GM12865 (cell line): ENCODE measurements around the gene TRIML1.
"Not testable (repeated sequence)": the region's sequence is repeated elsewhere in the genome, so short reads cannot be mapped to it uniquely, and the experiment has no call there.

Experiments
- DNase-seq: peaks from one replicate; pipeline ENCODE4 v3.0.0; 2010; ENCODE audit warnings: low read depth
- H3K4me3 ChIP-seq: 2 replicates; pipeline ENCODE4 v1.5.1; 2011; ENCODE audit warnings: mild to moderate bottlenecking, low read depth, low read length, control low read depth
- TF ChIP-seq, protein P1 (sequence below): IDR thresholded peaks from 2 replicates; pipeline ENCODE4 v1.5.1; 2011; ENCODE audit warnings: low read length, control low read depth, low read depth, inconsistent platforms; ENCODE audit not compliant: insufficient read depth; ENCODE audit errors: missing control alignments

Gene TRIML1

DNA sequence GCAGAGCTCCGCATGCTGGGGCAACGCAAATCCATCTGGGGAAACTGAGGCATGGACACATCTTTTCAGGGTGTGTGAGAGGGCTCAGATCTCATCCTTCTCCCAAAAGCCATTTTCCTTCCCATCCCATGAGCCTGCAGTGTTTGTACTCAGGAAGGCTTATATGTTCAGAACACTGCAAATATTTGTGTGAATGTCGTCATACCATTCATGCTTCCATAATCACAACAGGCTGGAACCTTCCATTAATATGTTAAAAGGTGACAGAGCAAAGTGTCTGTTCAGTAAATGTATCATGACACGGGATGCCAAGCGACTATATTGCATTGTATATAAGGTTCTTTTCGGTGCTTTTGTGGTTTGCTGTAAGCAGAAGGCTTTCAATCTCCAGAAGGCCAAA lies 8.5 kb downstream of the TRIML1 start:
- TF ChIP-seq, protein P1, sequence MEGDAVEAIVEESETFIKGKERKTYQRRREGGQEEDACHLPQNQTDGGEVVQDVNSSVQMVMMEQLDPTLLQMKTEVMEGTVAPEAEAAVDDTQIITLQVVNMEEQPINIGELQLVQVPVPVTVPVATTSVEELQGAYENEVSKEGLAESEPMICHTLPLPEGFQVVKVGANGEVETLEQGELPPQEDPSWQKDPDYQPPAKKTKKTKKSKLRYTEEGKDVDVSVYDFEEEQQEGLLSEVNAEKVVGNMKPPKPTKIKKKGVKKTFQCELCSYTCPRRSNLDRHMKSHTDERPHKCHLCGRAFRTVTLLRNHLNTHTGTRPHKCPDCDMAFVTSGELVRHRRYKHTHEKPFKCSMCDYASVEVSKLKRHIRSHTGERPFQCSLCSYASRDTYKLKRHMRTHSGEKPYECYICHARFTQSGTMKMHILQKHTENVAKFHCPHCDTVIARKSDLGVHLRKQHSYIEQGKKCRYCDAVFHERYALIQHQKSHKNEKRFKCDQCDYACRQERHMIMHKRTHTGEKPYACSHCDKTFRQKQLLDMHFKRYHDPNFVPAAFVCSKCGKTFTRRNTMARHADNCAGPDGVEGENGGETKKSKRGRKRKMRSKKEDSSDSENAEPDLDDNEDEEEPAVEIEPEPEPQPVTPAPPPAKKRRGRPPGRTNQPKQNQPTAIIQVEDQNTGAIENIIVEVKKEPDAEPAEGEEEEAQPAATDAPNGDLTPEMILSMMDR, result no peak
- DNase-seq, result no peak
- H3K4me3 ChIP-seq, result no peak overlapping the region

DNA sequence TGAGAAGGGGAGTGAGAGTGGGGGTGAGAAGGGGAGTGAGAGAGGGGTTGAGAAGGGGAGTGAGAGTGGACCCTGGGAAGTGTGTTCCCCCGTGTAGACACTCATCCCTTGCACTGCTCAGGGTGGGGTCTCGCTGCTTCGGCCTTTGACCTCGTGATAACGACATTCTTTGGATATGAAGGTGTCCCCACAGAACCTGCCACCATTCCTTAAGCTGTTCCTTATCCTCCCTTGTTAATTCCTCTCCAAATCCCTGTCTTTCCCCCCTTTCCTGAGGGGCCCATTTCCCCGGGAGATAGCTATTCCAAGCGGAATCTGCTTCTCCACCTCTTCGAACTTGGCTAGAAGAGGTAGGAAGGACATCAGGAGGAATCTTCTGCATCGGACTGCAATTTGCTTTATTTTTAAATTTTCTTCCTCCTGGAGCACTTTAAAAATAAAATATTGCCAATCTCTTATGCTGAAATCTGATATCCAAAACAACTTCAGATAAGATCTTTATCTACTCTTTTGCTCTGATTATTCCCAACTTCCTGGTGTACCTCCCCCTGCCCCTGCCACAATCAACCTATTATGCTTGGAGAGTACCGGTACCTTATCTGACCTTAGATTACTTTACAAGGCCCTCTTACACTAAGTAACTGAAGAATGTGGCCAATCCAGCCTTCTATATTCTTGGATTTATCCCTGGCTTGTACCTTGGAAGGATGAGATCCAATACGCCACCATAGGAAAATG lies 15.6 kb downstream of the TRIML1 start:
- TF ChIP-seq, protein P1, result no peak

DNA sequence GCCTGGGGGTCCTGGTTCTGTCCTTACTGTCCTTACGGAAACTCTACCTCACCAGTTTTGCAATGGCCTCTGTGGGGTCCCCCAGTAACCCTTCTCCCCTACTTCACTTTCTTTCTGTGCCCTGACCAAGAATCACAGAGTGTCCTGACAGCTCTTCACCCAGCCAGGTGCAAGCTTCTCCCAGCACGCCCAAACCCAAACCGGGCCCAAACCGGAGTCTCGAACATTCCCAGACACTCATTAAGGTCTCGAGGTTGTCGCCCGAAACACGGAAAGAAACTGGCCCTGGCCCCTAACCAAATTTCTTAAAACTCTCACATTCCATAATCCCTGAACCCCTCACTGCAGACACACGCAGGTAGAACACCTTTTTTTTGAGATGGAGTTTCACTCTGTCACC lies 19.1 kb downstream of the TRIML1 start:
- DNase-seq, result no peak
- H3K4me3 ChIP-seq, result no peak overlapping the region
- TF ChIP-seq, protein P1, result no peak

More for the DNA sequence above, 15.6 kb downstream of the TRIML1 start:
- no peak for DNase-seq
- H3K4me3 ChIP-seq, result no peak overlapping the region

DNA sequence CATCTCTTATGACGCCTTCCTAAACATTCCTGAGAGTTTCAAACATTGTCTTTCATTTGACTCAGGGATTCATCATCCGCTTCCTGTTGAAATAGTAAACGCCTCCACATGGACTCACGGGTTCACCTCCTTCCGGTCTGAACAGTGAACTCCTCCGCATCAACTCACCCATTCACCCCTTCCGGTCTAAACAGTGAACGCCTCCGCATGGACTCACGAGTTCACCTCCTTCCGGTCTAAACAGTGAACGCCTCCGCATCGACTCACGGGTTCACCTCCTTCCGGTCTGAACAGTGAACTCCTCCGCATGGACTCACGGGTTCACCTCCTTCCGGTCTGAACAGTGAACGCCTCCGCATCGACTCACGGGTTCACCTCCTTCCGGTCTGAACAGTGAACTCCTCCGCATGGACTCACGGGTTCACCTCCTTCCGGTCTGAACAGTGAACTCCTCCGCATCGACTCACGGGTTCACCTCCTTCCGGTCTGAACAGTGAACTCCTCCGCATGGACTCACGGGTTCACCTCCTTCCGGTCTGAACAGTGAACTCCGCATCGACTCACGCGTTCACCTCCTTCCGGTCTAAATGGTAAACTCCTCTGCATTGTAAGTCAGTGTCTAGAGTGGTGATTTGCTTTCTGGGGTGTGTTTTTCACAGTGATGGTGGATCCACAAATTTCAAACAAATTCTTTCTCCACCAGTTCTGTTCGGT lies 20.4 kb downstream of the TRIML1 start:
- H3K4me3 ChIP-seq, DNase-seq: not testable (repeated sequence)

DNA sequence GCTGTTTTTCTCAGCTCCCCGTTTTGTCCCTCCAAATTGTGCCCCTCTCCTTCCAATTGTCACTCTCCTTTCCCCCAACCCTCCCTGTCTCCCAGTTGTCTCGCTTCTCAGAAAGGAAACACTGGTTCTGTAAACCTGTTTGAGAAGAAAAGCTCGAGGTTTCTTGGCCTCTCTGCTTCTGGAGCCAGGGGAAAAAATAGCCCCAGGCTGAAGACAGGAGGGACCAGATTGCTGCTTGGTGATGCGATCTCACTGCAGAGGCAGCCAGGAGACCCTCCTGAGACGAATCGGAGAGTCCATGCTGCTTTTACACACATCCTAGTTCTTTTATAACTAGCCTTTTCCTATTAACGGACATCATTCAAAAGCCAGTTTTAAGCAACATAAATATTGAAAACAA lies 21.2 kb downstream of the TRIML1 start:
- DNase-seq, result no peak
- TF ChIP-seq, protein P1, result no peak
- H3K4me3 ChIP-seq, result no peak overlapping the region

DNA sequence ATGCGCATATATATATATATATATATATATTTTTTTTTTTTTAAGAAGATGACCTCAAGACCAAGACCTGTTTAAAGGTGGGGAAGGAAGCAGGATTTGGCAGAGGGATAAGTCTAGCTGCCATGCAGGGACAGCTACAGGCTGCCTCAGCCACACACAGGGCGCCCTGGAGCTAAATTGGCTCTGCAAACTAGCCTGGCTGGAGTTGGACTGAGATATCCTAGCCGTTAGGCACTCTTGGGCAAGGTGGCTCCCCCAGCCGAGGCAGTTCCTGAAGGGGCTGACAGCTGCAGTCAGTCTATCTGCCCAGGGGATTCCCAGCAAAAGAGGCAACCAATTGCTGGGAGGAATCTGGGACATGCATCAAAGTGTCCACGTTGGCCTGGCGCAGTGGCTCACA lies 21.9 kb downstream of the TRIML1 start:
- DNase-seq, result no peak
- no peak overlapping the region for H3K4me3 ChIP-seq
- TF ChIP-seq, protein P1, result no peak

DNA sequence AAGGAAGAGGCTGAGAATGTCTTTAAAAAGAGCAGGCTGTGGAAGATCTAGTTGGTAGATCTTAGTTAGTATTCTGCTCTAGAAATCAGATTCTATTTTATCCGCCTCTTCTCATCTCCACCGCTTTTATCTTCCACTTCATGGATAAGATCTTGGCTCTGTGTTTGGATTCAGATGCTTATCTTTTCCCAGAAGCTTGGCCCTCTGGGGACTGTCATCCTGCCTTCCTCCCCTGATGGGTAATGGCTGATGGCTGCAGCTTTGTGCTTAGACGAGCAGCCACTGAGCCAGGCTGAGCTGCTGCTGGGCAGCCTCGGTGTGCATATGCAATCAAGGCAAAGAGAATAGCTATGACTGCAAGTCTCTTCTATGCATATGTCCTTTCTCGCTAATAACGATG lies 23.5 kb downstream of the TRIML1 start:
- no peak for DNase-seq
- TF ChIP-seq, protein P1, result no peak
- H3K4me3 ChIP-seq, result no peak overlapping the region
